Activated CD8-positive, alpha-beta T cell treated with anti-CD3 and anti-CD28 coated beads, Interleukin-2, amount 10 ng/mL, durations not matched to agents 7 days and 5 days (primary cell): ENCODE data around the gene AKR1E2. TPM values are rescaled to one million over a fixed set of nuclear protein-coding genes. Genes with fewer than 3 reads are reported as not detected.

Experiments
- ATAC-seq: fragments of 150-1000 bp; cut with Tn5 transposase; one replicate; pipeline ENCODE4 v1.10.0; 2021; ENCODE audit warnings: moderate library complexity
- CTCF ChIA-PET: fragments of 350-600 bp; sonication (Branson Sonifier 250); formaldehyde crosslinking; loops from one replicate; lab custom pipeline; 2021; ENCODE audit warnings: antibody characterized with exemption; lab: Charles Lee
- POLR2A ChIA-PET: fragments of 350-600 bp; sonication (Branson Sonifier 250); formaldehyde crosslinking; loops from one replicate; lab custom pipeline; 2021; ENCODE audit warnings: antibody characterized with exemption; lab: Charles Lee
- DNase-seq: peaks from one replicate; pipeline ENCODE4 v3.0.0-alpha.2; 2020
- H3K27ac Mint-ChIP-seq: one replicate; pipeline ENCODE4 v1.8.0; 2021; ENCODE audit warnings: mild to moderate bottlenecking, mixed read lengths
- H3K27me3 Mint-ChIP-seq: one replicate; pipeline ENCODE4 v1.8.0; 2021; ENCODE audit warnings: low read depth, mixed read lengths
- H3K36me3 Mint-ChIP-seq: one replicate; pipeline ENCODE4 v1.8.0; 2021; ENCODE audit warnings: low read depth, mixed read lengths
- H3K4me1 Mint-ChIP-seq: one replicate; pipeline ENCODE4 v1.8.0; 2021; ENCODE audit warnings: low read depth, mixed read lengths
- H3K4me3 Mint-ChIP-seq: one replicate; pipeline ENCODE4 v1.8.0; 2021; ENCODE audit warnings: mild to moderate bottlenecking, mixed read lengths
- H3K9me3 Mint-ChIP-seq: one replicate; pipeline ENCODE4 v1.8.0; 2022; ENCODE audit warnings: mixed read lengths; ENCODE audit not compliant: insufficient read depth
- total RNA-seq, 2 experiments: library from RNA; stranded (reverse); gene quantifications; one replicate each; pipeline ENCODE4 v1.2.3, GENCODE V29; 2021

Gene AKR1E2
- total RNA-seq, 2 experiments from 2014 or later = 6.5 to 8.9 TPM

DNA sequence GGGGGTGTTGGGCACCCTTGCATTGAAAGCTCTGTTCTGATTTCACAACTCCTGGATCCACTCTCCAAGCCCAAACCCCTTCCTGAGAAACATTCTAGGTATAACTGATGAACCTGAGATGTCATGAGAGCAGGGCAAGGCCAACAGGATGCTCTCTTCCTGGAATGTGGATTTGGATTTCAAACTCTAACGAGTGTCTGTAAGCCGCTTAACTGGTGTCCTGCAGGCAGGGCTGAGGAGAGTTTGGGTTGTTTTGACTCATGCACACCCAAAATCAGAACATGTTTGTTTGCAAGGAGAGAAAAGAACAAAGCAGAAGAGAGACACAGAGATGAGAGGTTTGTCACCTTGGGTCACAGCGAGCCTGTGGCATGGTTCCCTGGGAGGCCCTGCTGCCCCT lies 24.6 kb upstream of the AKR1E2 start:
- Mint-ChIP-seq H3K4me3 (no peak overlapping the region), H3K4me1 (no peaks in the 10 kb centered on the region), H3K27me3 (peaks cover 21% of the 10 kb centered on the region), H3K9me3 (no peaks in the 10 kb centered on the region), H3K36me3 (no peaks in the 10 kb centered on the region), H3K27ac (no peak overlapping the region)
- ChIA-PET POLR2A (no interaction called here), CTCF (interaction anchor here (1.9 kb wide), 1 partner anchor 13 kb away, joined by 6 read pairs; no protein-coding TSS in a partner anchor)
- ATAC-seq = no peak
- DNase-seq = no peak

DNA sequence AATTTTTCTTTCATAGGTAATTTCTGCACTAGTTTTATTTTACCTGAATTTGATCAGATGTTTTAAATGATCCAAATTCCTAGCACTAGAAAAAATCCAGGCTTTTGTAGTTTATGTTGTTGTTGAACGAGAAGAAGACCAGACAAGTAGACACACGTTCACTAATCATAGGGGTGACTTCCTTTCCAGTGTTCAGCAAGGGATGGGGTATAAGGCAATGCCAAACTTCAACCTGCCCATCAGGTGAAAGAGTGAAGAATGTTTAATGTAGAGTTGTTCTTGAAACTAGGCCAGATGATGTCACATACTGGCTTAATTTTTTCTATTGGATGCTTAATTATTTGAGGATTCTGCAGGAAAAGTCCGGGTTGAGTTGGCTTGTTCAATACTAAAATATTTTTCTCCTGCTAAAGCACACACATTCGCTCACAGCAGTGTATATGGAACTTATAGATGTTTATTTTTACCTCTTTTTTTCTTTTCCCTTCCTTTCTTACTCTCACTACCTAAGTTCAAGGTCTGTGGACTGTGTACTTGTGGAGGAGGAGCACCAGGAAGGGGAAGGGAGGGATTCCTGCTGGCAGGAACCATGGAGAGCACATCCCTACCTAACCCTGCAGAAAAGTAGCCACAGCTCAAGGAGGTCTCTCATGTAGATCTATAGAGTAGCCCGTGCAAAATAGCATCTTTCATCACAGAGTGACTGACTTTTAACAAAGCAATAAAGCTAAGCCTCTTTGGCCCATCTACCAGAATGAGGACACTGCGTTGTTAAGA lies 23.1 kb upstream of the AKR1E2 start:
- ATAC-seq = no peak
- ChIA-PET CTCF (interaction anchor here (1.9 to 2.3 kb wide), 2 partner anchors 12 kb away, joined by 6 to 9 read pairs; no protein-coding TSS in a partner anchor), POLR2A (interaction anchor here (0.6 kb wide), 1 partner anchor 1552 kb away, joined by 4 read pairs; no protein-coding TSS in a partner anchor)
- no peak for DNase-seq
- Mint-ChIP-seq H3K36me3 (no peaks in the 10 kb centered on the region), H3K27me3 (peaks cover 19% of the 10 kb centered on the region), H3K9me3 (no peaks in the 10 kb centered on the region), H3K27ac (no peak overlapping the region), H3K4me1 (no peaks in the 10 kb centered on the region), H3K4me3 (no peak overlapping the region)

DNA sequence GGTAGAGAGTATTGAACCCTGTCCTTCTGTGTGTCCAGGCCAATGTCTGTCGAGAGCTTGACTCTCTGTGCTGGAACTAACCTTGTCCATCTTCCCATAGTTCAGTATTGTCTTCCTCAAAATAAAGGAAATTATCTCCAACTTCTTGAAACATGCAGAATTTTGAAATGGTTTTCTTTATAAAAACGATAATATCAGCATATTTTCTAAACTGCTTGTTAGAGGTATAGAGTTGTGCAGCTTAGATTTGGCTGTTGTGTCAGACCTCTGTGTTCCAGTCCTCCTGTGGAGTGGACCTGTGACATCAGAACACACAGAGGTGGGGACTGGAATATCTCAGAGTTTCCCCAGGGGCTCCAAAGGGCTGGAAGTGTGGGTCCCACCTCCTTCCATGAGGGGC lies 22.2 kb upstream of the AKR1E2 start:
- H3K36me3 Mint-ChIP-seq = no peaks in the 10 kb centered on the region
- no peak overlapping the region for H3K4me3 Mint-ChIP-seq
- no peaks in the 10 kb centered on the region for H3K9me3 Mint-ChIP-seq
- ChIA-PET POLR2A (no interaction called here), CTCF (interaction anchor here (0.6 to 2.3 kb wide), 2 partner anchors 11 to 13 kb away, joined by 3 to 9 read pairs; no protein-coding TSS in a partner anchor)
- ATAC-seq (no peak), DNase-seq (no peak)
- H3K27ac Mint-ChIP-seq = no peak overlapping the region
- H3K27me3 Mint-ChIP-seq = peaks cover 21% of the 10 kb centered on the region
- no peaks in the 10 kb centered on the region for H3K4me1 Mint-ChIP-seq

DNA sequence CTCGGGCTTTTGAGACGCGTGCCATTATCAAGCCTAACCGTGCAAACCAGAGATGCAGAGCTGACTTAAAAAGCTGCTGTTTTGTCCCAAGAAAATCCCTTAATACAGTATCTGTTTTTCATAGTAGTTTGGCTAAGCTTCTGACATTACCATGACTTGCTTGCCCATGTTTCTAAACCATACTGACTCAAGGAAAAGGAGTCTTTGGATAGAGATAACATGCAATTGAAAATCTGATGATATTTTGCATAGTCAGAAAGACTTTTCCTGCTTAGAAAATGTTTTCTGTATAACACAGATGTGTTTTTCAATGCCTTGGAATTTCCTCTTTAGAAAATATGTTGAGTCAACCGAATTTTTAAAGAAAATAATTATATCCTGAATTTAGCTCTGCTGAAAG lies 21.5 kb upstream of the AKR1E2 start:
- Mint-ChIP-seq H3K9me3 (no peaks in the 10 kb centered on the region), H3K36me3 (no peaks in the 10 kb centered on the region), H3K27me3 (peaks cover 21% of the 10 kb centered on the region), H3K4me1 (no peaks in the 10 kb centered on the region), H3K27ac (no peak overlapping the region), H3K4me3 (no peak overlapping the region)
- ChIA-PET CTCF (interaction anchor here (2.3 kb wide), 1 partner anchor 10 kb away, joined by 9 read pairs; no protein-coding TSS in a partner anchor), POLR2A (no interaction called here)
- ATAC-seq (no peak), DNase-seq (no peak)

DNA sequence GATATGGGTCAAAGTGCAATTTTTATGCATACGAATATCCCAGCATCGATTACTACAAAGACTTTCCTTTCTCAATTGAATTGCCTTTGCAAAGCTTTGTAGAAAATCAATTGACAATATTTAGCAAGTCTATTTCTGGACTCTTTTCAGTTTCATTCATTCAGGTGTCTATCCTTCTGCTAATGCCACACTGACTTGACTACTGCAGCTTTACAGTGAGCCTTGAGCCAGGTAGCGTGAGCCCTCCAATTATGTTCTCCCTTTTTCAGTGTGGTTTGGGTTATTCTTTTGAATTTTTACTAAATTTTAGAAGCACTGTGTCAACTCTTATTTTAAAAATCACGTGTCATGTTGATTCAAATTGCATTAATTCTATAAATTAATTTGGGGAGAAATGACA lies 19.5 kb upstream of the AKR1E2 start:
- no peak for ATAC-seq
- H3K36me3 Mint-ChIP-seq = no peaks in the 10 kb centered on the region
- POLR2A ChIA-PET = no interaction called here
- H3K27ac Mint-ChIP-seq = no peak overlapping the region
- no peaks in the 10 kb centered on the region for H3K9me3 Mint-ChIP-seq
- H3K4me1 Mint-ChIP-seq = no peaks in the 10 kb centered on the region
- H3K4me3 Mint-ChIP-seq = no peak overlapping the region
- CTCF ChIA-PET = interaction anchor here (1.2 kb wide), 1 partner anchor 8 kb away, joined by 3 read pairs; no protein-coding TSS in a partner anchor
- H3K27me3 Mint-ChIP-seq = peaks cover 16% of the 10 kb centered on the region
- DNase-seq = no peak

DNA sequence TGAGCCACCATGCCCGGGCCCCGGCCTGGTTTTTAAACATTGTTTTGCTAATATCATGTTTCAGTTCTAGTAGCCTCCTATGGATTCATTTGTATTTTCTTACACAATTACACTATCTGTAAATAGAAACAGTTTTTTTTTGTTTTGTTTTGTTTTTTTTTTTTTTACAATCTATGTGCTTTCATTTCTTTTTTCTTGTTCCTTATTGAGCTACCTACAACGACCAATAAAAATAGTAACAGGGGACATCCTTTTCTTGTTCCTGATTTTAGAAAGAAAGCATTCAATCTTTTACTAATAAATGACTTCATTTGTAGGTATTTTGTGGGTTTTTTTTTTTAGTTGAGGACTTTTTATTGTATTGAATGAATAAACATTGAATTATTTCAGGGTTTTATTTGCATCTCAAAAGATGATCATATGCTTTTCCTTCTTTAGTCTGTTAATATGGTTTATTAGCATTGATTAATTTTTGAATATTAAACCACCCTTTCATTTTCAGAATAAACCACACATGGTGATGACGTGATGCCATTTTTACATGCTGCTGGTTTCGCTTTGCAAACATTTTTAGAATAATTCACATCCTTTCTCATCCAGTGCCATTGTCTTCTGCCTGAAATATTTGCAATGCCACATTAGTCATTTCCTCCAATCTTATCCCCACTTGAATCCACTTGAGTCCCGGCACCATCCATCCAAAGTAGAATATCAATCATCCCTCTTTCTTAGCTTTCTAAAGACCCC lies 18.1 kb upstream of the AKR1E2 start:
- ATAC-seq (no peak), DNase-seq (no peak)
- Mint-ChIP-seq H3K4me1 (no peaks in the 10 kb centered on the region), H3K9me3 (no peaks in the 10 kb centered on the region), H3K27me3 (peaks cover 17% of the 10 kb centered on the region), H3K27ac (peak overlapping the region; percentile 2), H3K36me3 (no peaks in the 10 kb centered on the region), H3K4me3 (no peak overlapping the region)
- ChIA-PET POLR2A (no interaction called here), CTCF (interaction anchor here (1.2 kb wide), 1 partner anchor 7 kb away, joined by 3 read pairs; no protein-coding TSS in a partner anchor)

DNA sequence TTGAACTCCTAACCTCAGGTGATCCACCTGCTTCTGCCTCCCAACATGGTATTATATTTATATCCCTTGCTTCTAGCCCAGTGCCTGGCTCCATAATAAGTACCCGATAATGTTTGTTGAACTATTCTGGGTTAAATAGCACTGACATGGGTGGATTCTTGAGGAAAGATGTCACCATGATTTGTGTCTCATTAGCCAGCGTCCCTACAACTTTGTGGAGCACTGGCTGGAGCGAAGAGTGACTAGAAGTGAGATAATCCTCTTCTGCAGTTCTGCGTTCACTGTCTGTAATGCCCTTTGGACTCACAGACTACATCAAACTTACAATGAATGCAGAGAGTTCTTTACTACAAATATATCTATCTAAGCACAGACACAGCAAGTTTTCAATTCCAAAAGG lies 16.9 kb upstream of the AKR1E2 start:
- no peak overlapping the region for H3K4me3 Mint-ChIP-seq
- ATAC-seq (no peak), DNase-seq (no peak)
- H3K9me3 Mint-ChIP-seq = no peaks in the 10 kb centered on the region
- peaks cover 9% of the 10 kb centered on the region for H3K27me3 Mint-ChIP-seq
- H3K36me3 Mint-ChIP-seq = no peaks in the 10 kb centered on the region
- H3K27ac Mint-ChIP-seq = no peak overlapping the region
- ChIA-PET CTCF (no interaction called here), POLR2A (no interaction called here)
- H3K4me1 Mint-ChIP-seq = no peaks in the 10 kb centered on the region

DNA sequence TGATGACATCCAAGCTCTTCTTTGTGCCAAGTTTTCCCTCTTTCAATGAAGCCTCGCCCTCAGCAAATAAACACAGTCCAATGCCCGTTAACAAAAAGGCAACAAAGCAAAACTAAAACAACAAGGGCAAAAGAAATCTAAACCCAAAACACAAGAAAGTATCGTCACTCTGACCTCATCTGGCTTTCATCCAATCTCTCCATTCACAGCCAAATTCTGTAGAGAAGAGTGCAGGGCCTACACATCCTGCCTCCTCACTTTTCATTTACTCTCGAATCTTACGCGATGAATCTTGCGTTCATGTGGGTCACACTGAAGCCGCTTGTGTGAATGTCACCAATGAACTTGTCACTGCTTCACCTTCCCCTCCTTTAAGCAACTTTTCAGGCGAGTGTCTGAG lies 15.9 kb upstream of the AKR1E2 start:
- CTCF ChIA-PET = no interaction called here
- POLR2A ChIA-PET = no interaction called here
- no peak for ATAC-seq

DNA sequence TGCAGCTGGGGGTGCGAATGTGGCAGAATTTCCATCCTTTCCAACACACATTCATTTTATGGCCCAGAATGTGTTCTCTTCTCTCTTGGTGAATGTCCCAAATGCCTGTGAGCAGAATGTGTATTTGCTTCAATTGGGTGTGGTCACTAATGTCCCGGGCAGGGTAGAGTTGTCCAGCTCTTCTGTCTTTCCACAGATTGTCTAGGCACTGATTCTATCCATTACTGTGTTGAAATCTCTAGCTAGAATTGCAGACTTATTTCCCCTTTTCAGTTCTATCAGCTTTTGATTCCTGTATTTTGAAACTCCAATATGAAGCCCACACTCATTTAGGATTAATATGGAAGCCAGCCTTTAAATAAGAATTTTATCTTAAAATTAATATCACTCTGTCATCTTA lies 14.0 kb upstream of the AKR1E2 start:
- Mint-ChIP-seq H3K36me3 (no peaks in the 10 kb centered on the region), H3K27ac (no peak overlapping the region), H3K9me3 (no peaks in the 10 kb centered on the region), H3K4me3 (no peak overlapping the region), H3K4me1 (no peaks in the 10 kb centered on the region), H3K27me3 (peaks cover 8% of the 10 kb centered on the region)
- ChIA-PET POLR2A (no interaction called here), CTCF (interaction anchor here (4.5 kb wide), 1 partner anchor 38 kb away, joined by 47 read pairs; no protein-coding TSS in a partner anchor)
- ATAC-seq (no peak), DNase-seq (no peak)

More for the DNA sequence above, 15.9 kb upstream of the AKR1E2 start:
- peaks cover 9% of the 10 kb centered on the region for H3K27me3 Mint-ChIP-seq
- no peaks in the 10 kb centered on the region for H3K36me3 Mint-ChIP-seq
- no peaks in the 10 kb centered on the region for H3K4me1 Mint-ChIP-seq
- H3K27ac Mint-ChIP-seq = no peak overlapping the region
- no peak for DNase-seq
- H3K4me3 Mint-ChIP-seq = no peak overlapping the region
- no peaks in the 10 kb centered on the region for H3K9me3 Mint-ChIP-seq

DNA sequence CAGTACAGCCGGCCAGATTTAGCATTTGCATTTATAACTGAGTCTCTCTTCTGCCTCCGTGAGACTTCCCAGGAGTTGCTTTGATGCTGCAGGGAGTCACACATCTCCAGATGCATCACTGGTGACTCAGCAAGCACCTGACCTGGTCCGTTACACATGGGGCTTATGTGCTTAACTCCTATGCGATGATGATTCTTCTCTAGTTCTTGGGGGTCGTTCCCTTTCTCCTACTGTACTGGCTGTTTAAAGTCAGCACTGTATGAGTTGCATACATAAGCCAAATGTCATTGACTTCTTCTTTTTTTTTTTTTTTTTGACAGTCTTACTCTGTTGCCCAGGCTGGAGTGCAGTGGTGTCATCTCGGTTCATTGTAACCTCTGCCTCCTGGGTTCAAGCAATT lies 13.0 kb upstream of the AKR1E2 start:
- Mint-ChIP-seq H3K4me3 (no peak overlapping the region), H3K4me1 (no peaks in the 10 kb centered on the region), H3K9me3 (no peaks in the 10 kb centered on the region), H3K36me3 (no peaks in the 10 kb centered on the region), H3K27me3 (peaks cover 8% of the 10 kb centered on the region), H3K27ac (no peak overlapping the region)
- ATAC-seq = no peak
- CTCF ChIA-PET = interaction anchor here (0.9 to 4.5 kb wide), 5 partner anchors 25 to 810 kb away, joined by 3 to 47 read pairs (median 4); no protein-coding TSS in a partner anchor
- POLR2A ChIA-PET = no interaction called here
- no peak for DNase-seq

DNA sequence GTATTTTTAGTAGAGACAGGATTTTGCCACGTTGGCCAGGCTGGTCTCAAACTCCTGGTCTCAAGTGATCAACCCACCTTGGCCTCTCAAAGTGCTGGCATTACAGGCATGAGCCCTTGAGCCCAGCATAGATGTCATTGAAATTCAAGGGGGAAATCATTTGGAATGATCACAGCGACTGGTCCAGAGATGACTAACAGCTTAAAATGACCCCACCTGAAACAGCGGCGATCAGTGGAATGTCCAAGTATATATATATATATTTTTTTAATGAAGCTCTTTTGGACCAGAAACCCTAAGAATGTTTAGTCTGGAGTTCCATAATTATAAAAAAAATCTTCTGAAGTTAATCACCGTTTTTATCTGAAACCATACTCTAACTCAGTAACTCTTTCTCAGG lies 12.5 kb upstream of the AKR1E2 start:
- Mint-ChIP-seq H3K36me3 (no peaks in the 10 kb centered on the region), H3K27me3 (peaks cover 7% of the 10 kb centered on the region), H3K4me1 (no peaks in the 10 kb centered on the region), H3K27ac (no peak overlapping the region), H3K4me3 (no peak overlapping the region), H3K9me3 (no peaks in the 10 kb centered on the region)
- CTCF ChIA-PET = interaction anchor here (0.9 to 4.5 kb wide), 6 partner anchors 25 to 809 kb away, joined by 3 to 47 read pairs (median 10); no protein-coding TSS in a partner anchor
- DNase-seq (no peak), ATAC-seq (no peak)
- POLR2A ChIA-PET = no interaction called here
